Loucy (cell line): ENCODE results near the gene CLDND2.
A peak's percentile ranks its signal among the peaks of the same experiment; 100 is the strongest.

ENCODE experiments used
- H2AFZ ChIP-seq: fragments of 200-600 bp; sonication (generic); 2 replicates; pipeline ENCODE4 v1.6.0; 2016; ENCODE audit warnings: antibody characterized with exemption, mild to moderate bottlenecking, low read length, moderate library complexity
- H3F3A ChIP-seq: fragments of 200-600 bp; 2 replicates; pipeline ENCODE4 v1.6.0; 2016; ENCODE audit warnings: antibody characterized with exemption, low read depth, mild to moderate bottlenecking
- H3K27me3 ChIP-seq: fragments of 200-600 bp; sonication (generic); 2 replicates; pipeline ENCODE4 v1.6.1; 2014; ENCODE audit warnings: low read length, mild to moderate bottlenecking; ENCODE audit not compliant: insufficient read depth, poor library complexity, severe bottlenecking
- H3K36me3 ChIP-seq: fragments of 200-600 bp; sonication (generic); 2 replicates; pipeline ENCODE4 v1.6.1; 2016; ENCODE audit warnings: low read length; ENCODE audit not compliant: insufficient read depth
- H3K4me1 ChIP-seq: fragments of 200-600 bp; sonication (generic); 2 replicates; pipeline ENCODE4 v1.5.1; 2014; ENCODE audit warnings: low read length, mild to moderate bottlenecking; ENCODE audit not compliant: insufficient read depth, poor library complexity, severe bottlenecking
- H3K4me2 ChIP-seq: fragments of 200-600 bp; sonication (generic); 2 replicates; pipeline ENCODE4 v1.6.0; 2014; ENCODE audit warnings: antibody characterized with exemption, low read length, low read depth, mild to moderate bottlenecking; ENCODE audit not compliant: poor library complexity, severe bottlenecking
- H3K4me3 ChIP-seq: fragments of 200-600 bp; sonication (generic); 2 replicates; pipeline ENCODE4 v1.5.1; 2014; ENCODE audit warnings: low read length, mild to moderate bottlenecking, mixed read lengths; ENCODE audit not compliant: poor library complexity, severe bottlenecking
- H3K79me2 ChIP-seq: fragments of 200-600 bp; sonication (generic); 2 replicates; pipeline ENCODE4 v1.6.1; 2014; ENCODE audit warnings: low read length; ENCODE audit not compliant: insufficient read depth
- H3K9ac ChIP-seq: fragments of 200-600 bp; sonication (generic); 2 replicates; pipeline ENCODE4 v1.6.0; 2014; ENCODE audit warnings: mild to moderate bottlenecking, low read depth, low read length, moderate library complexity; ENCODE audit not compliant: poor library complexity, severe bottlenecking
- H3K9me2 ChIP-seq: fragments of 200-600 bp; sonication (generic); replicated peaks from 2 replicates; pipeline ENCODE4 v1.6.1; 2016; ENCODE audit warnings: low read depth, low read length, mixed read lengths
- H3K9me3 ChIP-seq: fragments of 200-600 bp; sonication (generic); 2 replicates; pipeline ENCODE4 v1.6.1; 2014; ENCODE audit warnings: mild to moderate bottlenecking, antibody characterized with exemption, low read length, low read depth; ENCODE audit not compliant: insufficient read depth
- H4K20me1 ChIP-seq: fragments of 200-600 bp; sonication (generic); 2 replicates; pipeline ENCODE4 v1.6.0; 2014; ENCODE audit warnings: antibody characterized with exemption, low read length, mild to moderate bottlenecking; ENCODE audit not compliant: insufficient read depth, poor library complexity, severe bottlenecking
- EZH2phosphoT487 ChIP-seq: fragments of 200-600 bp; IDR thresholded peaks from 2 replicates; pipeline ENCODE4 v1.6.1; 2018; ENCODE audit warnings: antibody characterized with exemption, mild to moderate bottlenecking, moderate library complexity, borderline replicate concordance
- TF ChIP-seq, protein P1 (sequence below): fragments of 200-600 bp; sonication (generic); conservative IDR thresholded peaks from 2 replicates; pipeline ENCODE4 v1.5.1; 2014; ENCODE audit warnings: mild to moderate bottlenecking, antibody characterized with exemption, low read length

Gene CLDND2

DNA sequence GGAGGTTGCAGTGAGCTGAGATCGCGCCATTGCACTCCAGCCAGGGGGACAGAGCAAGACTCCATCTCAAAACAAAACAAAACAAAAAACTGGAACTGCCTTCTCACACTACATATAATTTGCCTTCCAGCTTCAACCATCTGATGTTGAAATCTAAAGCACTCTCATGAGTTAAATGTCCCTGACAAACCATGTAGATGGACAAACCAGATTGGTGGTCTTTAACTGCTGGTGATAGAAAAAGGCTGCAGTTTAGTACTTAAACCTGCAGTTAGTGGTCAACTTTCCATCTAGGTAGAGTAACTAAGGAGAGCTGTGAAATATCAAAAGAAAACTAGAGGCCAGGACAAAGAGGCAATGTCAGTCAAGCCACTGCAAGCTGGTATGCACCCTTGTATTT, 27.4 kb upstream of the CLDND2 start:
- Histone ChIP-seq H3K36me3 (no peaks in the 10 kb centered on the region), H3K27me3 (no peaks in the 10 kb centered on the region), H3K4me2 (peak overlapping the region; percentile 8), H2AFZ (no peak overlapping the region), H3K9me3 (no peaks in the 10 kb centered on the region), H4K20me1 (no peaks in the 10 kb centered on the region), H3K9ac (peak overlapping the region; percentile 11), H3K4me3 (no peak overlapping the region), H3K9me2 (no peaks in the 10 kb centered on the region), H3K79me2 (peaks cover 12% of the 10 kb centered on the region), H3F3A (0 out of 2 replicates have a peak, but pooled peaks cover 4% of the 10 kb centered on the region), H3K4me1 (peaks cover 40% of the 10 kb centered on the region)
- TF ChIP-seq, protein P1, sequence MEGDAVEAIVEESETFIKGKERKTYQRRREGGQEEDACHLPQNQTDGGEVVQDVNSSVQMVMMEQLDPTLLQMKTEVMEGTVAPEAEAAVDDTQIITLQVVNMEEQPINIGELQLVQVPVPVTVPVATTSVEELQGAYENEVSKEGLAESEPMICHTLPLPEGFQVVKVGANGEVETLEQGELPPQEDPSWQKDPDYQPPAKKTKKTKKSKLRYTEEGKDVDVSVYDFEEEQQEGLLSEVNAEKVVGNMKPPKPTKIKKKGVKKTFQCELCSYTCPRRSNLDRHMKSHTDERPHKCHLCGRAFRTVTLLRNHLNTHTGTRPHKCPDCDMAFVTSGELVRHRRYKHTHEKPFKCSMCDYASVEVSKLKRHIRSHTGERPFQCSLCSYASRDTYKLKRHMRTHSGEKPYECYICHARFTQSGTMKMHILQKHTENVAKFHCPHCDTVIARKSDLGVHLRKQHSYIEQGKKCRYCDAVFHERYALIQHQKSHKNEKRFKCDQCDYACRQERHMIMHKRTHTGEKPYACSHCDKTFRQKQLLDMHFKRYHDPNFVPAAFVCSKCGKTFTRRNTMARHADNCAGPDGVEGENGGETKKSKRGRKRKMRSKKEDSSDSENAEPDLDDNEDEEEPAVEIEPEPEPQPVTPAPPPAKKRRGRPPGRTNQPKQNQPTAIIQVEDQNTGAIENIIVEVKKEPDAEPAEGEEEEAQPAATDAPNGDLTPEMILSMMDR: no peak
- TF ChIP-seq EZH2phosphoT487: no peak

DNA sequence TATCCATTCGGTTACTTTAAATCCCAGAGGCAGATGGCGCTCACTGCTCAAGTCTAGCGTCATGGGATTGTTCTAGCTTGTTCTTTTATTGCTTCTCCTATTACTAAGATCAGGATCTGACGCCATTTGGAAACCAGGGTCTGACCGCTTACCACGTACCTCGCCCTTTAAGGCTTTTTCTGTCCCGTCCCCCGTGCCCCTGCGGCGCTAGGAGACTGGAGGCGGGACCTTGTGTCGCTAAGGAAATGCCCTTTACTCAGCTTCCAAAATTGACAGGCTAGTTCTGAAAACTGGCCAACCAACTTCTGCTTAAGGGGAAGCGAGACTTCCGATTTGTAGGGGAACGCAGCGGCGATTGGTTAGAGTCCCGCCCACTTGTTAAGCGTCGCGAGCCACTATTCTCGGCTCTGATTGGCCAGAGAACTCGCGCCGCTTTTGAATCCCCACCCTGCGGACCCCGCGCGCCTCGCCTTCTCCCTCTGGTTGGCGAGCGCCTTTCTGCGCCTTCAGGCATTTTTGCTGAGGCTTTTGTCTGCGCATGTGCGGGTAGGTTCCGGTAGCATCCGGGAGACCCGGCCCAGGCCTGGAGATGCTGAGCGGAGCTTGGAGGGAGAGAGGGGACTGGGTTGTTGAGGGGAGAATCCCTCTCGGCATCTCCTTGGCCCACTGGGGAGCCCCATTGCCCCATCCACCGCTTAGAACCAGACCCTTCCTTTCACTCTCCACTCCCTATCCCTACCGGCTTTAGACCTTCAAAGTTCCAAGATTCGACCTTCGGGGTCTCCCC, 25.4 kb upstream of the CLDND2 start:
- Histone ChIP-seq H3K79me2 (peaks cover 12% of the 10 kb centered on the region), H2AFZ (peak overlapping the region; percentile 68), H3K36me3 (no peaks in the 10 kb centered on the region), H3K9me2 (no peaks in the 10 kb centered on the region), H3K27me3 (no peaks in the 10 kb centered on the region), H3K9ac (peak overlapping the region; percentile 99), H3K4me1 (peaks cover 23% of the 10 kb centered on the region), H3K4me2 (peak overlapping the region; percentile 83), H3K4me3 (peak overlapping the region; percentile 88), H3F3A (0 out of 2 replicates have a peak, but pooled peaks cover 4% of the 10 kb centered on the region), H3K9me3 (no peaks in the 10 kb centered on the region), H4K20me1 (no peaks in the 10 kb centered on the region)
- TF ChIP-seq EZH2phosphoT487: no peak
- TF ChIP-seq, protein P1: 0 out of 2 replicates have a peak, but pooled peaks have one; percentile 2

DNA sequence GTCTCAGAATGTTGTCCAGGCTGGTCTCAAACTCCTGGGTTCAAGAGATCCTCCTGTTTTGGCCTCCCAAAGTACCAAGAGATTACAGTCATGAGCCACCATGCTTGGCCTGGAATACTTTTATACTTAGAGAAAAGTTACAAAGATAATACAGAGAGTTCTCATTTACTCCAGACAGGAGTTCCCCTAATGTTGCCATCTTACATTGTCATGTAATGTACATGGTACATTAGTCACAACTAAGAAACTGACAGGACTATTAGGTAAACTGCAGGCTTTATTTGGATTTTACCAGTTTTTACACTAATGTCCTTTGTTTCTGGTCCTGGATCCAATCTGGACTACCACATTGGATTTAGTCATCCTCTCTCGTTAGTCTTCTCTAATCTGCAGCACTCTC, 23.9 kb upstream of the CLDND2 start:
- H3K9ac ChIP-seq: no peak overlapping the region
- H3K79me2 ChIP-seq: peaks cover 12% of the 10 kb centered on the region
- H2AFZ ChIP-seq: no peak overlapping the region
- no peaks in the 10 kb centered on the region for H3K9me3 ChIP-seq
- peaks cover 19% of the 10 kb centered on the region for H3K4me1 ChIP-seq
- H3K36me3 ChIP-seq: no peaks in the 10 kb centered on the region
- H3K4me2 ChIP-seq: no peak overlapping the region
- H3K4me3 ChIP-seq: no peak overlapping the region
- H3K9me2 ChIP-seq: no peaks in the 10 kb centered on the region
- TF ChIP-seq EZH2phosphoT487: no peak
- TF ChIP-seq, protein P1: no peak
- H4K20me1 ChIP-seq: no peaks in the 10 kb centered on the region
- 0 out of 2 replicates have a peak, but pooled peaks cover 4% of the 10 kb centered on the region for H3F3A ChIP-seq
- H3K27me3 ChIP-seq: no peaks in the 10 kb centered on the region
